Tibial nerve (tissue), 4 donors: ENCODE measurements around the gene FOXE3. TPM values are rescaled to one million over a fixed set of nuclear protein-coding genes. Genes with fewer than 3 reads are reported as not detected.

ENCODE experiments used
- DNase-seq, 2 donors: peaks; one replicate each; pipeline ENCODE4 v3.0.0-alpha.2; 2019; ENCODE audit warnings: low spot score in 2 of 2
- H3K27ac ChIP-seq, 4 donors: fragments of 200-600 bp; sonication (generic) in 3 of 4; one replicate each; pipeline ENCODE4 v1.5.1; 2017 to 2019; ENCODE audit warnings: mild to moderate bottlenecking in 1 of 4
- H3K27me3 ChIP-seq, 2 donors: fragments of 200-600 bp; sonication (generic) in 1 of 2; one replicate each; pipeline versions ENCODE4 v1.5.1 to v1.6.0; 2017 to 2019
- H3K36me3 ChIP-seq, 3 donors: fragments of 200-600 bp; sonication (generic); one replicate each; pipeline ENCODE4 v1.5.1; 2018 to 2019
- H3K4me1 ChIP-seq, 4 donors: fragments of 200-600 bp; sonication (generic) in 3 of 4; one replicate each; pipeline ENCODE4 v1.5.1; 2017 to 2019
- H3K4me3 ChIP-seq, 4 donors: fragments of 200-600 bp; sonication (generic) in 3 of 4; one replicate each; pipeline ENCODE4 v1.5.1; 2017 to 2019; ENCODE audit warnings: mild to moderate bottlenecking in 1 of 4, moderate library complexity in 1 of 4
- H3K9me3 ChIP-seq, 4 donors: fragments of 200-600 bp; sonication (generic) in 3 of 4; one replicate each; pipeline ENCODE4 v1.5.1; 2017 to 2019
- EP300 ChIP-seq, 2 donors: sonication (generic); formaldehyde crosslinking; IDR thresholded peaks; one replicate each; pipeline ENCODE4 v1.6.1; 2017; ENCODE audit warnings: antibody characterized with exemption in 2 of 2, mild to moderate bottlenecking in 1 of 2
- POLR2A ChIP-seq, 2 donors: fragments of 450-650 bp; IDR thresholded peaks; one replicate each; pipeline ENCODE4 v1.6.1; 2017; ENCODE audit warnings: antibody characterized with exemption in 2 of 2, mild to moderate bottlenecking in 2 of 2, moderate library complexity in 2 of 2
- WGBS, 2 donors: methylation state at CpG; one replicate each; pipeline ENCODE4 v1.1.5; 2018; 5-methylcytosine and 5-hydroxymethylcytosine counted together
- total RNA-seq, 4 donors: library from RNA; depleted of rRNA; stranded (reverse); fragments of >200 nt; gene quantifications; one replicate each; pipeline ENCODE4 v1.1.0, GENCODE V29; 2016
- TF ChIP-seq, protein P1 (sequence below), 5 experiments: fragments of 200-600 bp in 3 of 5; fragments of 450-650 bp in 2 of 5; sonication (generic) in 3 of 5; IDR thresholded peaks; one replicate each; pipeline ENCODE4 v1.5.1; 2016 to 2019; ENCODE audit warnings: antibody characterized with exemption in 5 of 5, mild to moderate bottlenecking in 3 of 5, moderate library complexity in 2 of 5

FOXE3 gene
- total RNA-seq, 4 donors from 2014 or later, result 0.21 to 0.98 TPM; not detected in 2

DNA sequence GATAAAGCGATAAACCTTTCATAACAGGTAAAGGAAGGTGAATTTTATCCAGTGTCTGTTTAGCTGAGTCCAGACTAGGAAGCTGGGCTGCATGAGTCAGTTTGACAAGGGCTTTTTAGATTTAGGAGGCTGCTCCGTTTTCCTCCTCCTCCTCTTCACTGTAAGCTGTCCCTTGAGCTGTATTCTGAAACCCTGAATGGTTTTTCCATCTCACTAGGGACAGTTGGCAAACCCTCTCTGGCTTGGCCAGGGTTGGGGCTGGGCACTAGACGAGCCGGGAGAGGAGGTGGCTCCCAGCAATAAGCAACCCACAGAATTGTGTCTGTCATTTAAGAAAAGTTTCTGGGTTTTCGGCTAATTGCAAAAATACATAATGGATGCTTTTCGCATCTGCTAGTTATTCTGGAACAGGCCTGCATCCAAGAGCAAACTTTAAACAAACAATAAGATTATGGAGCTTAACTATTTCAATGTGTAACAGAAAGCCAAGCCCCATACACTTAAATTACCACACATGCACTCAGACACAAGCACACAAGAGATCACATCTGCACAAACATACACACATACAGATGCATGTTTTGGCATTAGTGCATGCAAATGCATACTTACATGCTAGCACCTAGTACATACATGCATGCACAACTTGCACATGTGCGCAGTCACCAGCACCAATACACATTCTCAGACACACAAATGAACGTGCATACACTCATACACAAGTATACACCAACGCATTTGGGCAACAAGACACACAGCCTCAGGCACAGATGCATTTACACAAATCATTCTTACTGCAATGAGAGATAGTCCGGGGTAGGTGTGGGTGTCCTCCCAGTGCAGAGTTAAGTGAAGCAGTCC is 27.8 kb upstream of the FOXE3 start:
- Histone ChIP-seq H3K4me3 (no peak overlapping the region), H3K4me1 (peaks cover 0 to 16% (median 0%) of the 10 kb centered on the region in 4 donors), H3K36me3 (peaks cover 0 to 5% (median 0%) of the 10 kb centered on the region in 3 donors), H3K27ac (no peak overlapping the region), H3K27me3 (no peaks in the 10 kb centered on the region), H3K9me3 (no peaks in the 10 kb centered on the region)
- whole genome bisulfite sequencing, 2 donors, result 24 to 27% methylated on average over 10 of the region's 10 CpGs
- no peak for DNase-seq
- TF ChIP-seq, protein P1, sequence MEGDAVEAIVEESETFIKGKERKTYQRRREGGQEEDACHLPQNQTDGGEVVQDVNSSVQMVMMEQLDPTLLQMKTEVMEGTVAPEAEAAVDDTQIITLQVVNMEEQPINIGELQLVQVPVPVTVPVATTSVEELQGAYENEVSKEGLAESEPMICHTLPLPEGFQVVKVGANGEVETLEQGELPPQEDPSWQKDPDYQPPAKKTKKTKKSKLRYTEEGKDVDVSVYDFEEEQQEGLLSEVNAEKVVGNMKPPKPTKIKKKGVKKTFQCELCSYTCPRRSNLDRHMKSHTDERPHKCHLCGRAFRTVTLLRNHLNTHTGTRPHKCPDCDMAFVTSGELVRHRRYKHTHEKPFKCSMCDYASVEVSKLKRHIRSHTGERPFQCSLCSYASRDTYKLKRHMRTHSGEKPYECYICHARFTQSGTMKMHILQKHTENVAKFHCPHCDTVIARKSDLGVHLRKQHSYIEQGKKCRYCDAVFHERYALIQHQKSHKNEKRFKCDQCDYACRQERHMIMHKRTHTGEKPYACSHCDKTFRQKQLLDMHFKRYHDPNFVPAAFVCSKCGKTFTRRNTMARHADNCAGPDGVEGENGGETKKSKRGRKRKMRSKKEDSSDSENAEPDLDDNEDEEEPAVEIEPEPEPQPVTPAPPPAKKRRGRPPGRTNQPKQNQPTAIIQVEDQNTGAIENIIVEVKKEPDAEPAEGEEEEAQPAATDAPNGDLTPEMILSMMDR (IDR thresholded peaks at IDR 0.05), result no peak
- no peak for TF ChIP-seq EP300 (IDR thresholded peaks at IDR 0.05)
- TF ChIP-seq POLR2A (IDR thresholded peaks at IDR 0.05), result no peak

DNA sequence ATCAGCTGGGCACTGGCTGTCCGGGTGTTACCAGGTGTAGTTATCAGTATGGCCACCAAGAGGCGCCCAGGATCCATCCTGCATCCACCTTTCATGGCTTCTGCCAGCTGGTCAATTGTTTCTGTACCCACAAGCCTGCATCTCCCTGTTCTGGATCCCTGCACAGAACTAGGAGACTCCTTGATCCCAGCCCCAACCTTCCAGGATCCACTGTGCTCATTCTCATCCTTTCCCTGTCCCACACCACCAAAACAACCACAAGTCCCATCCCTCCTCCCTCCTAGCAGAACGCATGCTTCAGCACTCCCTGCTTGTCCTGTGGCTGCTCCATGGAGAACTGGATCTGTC is 27.2 kb upstream of the FOXE3 start:
- TF ChIP-seq EP300 (IDR thresholded peaks at IDR 0.05), result no peak
- TF ChIP-seq, protein P1 (IDR thresholded peaks at IDR 0.05), result peak; percentile 63 to 83 (median 71)
- Histone ChIP-seq H3K27ac (no peak overlapping the region), H3K9me3 (no peaks in the 10 kb centered on the region), H3K36me3 (no peaks in the 10 kb centered on the region), H3K27me3 (no peaks in the 10 kb centered on the region), H3K4me1 (peaks cover 0 to 16% (median 0%) of the 10 kb centered on the region in 4 donors), H3K4me3 (no peak overlapping the region)
- peak; percentile 49 to 67 for DNase-seq
- WGBS, 2 donors, result 19 to 24% methylated on average over 3 of the region's 3 CpGs

DNA sequence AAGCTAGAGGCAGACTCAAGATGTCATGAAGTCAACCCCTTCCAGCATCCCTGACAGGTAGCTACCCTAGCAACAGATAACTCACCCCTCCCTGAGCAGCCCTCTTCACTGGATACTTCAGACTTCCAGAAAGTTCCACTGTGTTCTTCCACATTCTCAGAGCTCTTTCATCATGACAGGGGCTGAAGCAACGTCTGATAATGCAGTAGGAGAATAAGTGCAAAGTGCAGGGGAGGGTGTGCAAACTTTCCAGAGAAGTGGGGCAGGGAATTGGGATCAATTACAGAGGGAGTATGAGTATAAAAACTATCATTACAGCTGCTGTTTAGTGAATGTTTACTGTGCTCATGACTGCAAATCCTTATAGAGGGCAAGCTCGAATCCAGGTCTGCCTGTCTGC is 26.4 kb upstream of the FOXE3 start:
- no peak overlapping the region for H3K4me3 ChIP-seq
- 32 to 56% methylated on average over 2 of the region's 2 CpGs for WGBS, 2 donors
- TF ChIP-seq, protein P1 (IDR thresholded peaks at IDR 0.05), result no peak
- TF ChIP-seq POLR2A (IDR thresholded peaks at IDR 0.05), result no peak
- no peak for TF ChIP-seq EP300 (IDR thresholded peaks at IDR 0.05)
- DNase-seq, result no peak
- no peaks in the 10 kb centered on the region for H3K27me3 ChIP-seq
- H3K4me1 ChIP-seq, result peaks cover 0 to 16% (median 0%) of the 10 kb centered on the region in 4 donors
- no peaks in the 10 kb centered on the region for H3K9me3 ChIP-seq
- H3K36me3 ChIP-seq, result no peaks in the 10 kb centered on the region
- H3K27ac ChIP-seq, result no peak overlapping the region

DNA sequence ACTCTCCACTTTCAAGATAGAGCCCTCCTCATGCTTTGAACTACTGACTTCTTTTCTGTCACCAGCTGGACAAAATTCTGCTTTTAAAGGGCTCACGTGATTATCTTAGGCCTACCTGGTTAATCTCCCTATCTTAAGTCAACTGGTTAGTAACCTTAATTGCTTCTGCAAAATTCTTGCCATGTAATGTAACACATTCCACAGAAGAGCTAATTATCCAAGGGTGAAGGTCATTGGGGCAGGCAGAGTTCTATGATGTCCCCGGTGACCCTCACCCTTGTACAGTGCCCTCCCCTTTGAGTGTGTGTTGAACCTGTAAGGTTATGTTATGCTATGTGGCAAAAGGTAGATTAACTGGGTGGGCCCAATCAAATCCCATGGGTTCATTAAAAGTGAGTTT is 25.2 kb upstream of the FOXE3 start:
- Histone ChIP-seq H3K9me3 (no peaks in the 10 kb centered on the region), H3K27ac (no peak overlapping the region), H3K27me3 (no peaks in the 10 kb centered on the region), H3K36me3 (no peaks in the 10 kb centered on the region), H3K4me1 (peaks cover 0 to 16% (median 0%) of the 10 kb centered on the region in 4 donors), H3K4me3 (no peak overlapping the region)
- no peak for DNase-seq
- TF ChIP-seq, protein P1 (IDR thresholded peaks at IDR 0.05), result no peak
- TF ChIP-seq POLR2A (IDR thresholded peaks at IDR 0.05) (no peak), EP300 (IDR thresholded peaks at IDR 0.05) (no peak)
- WGBS, 2 donors, result 42 to 86% methylated on average over 2 of the region's 2 CpGs

DNA sequence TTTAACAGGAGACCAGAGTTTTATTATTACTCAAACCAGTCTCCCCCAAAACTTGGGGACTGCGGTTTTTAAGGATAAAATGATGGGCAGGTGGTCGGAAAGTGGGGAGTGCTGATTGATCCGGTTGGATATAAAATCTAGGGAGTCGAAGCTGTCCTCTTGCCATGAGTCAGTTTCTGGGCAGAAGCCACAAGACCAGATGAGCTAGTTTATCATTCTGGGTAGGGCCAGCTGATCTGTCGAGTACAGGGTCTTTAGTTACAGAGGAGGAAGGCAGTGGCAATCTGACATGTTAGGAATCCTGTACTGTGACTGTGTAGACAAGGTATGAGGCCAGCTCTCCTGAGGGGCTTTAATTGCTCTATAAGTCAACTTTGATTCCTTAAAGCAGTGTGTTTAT is 22.9 kb upstream of the FOXE3 start:
- TF ChIP-seq EP300 (IDR thresholded peaks at IDR 0.05), result no peak
- TF ChIP-seq, protein P1 (IDR thresholded peaks at IDR 0.05), result no peak
- H3K9me3 ChIP-seq, result no peaks in the 10 kb centered on the region
- H3K4me3 ChIP-seq, result no peak overlapping the region
- no peak for DNase-seq
- no peaks in the 10 kb centered on the region for H3K27me3 ChIP-seq
- H3K4me1 ChIP-seq, result peaks cover 0 to 9% (median 0%) of the 10 kb centered on the region in 4 donors
- no peaks in the 10 kb centered on the region for H3K36me3 ChIP-seq
- no peak overlapping the region for H3K27ac ChIP-seq
- 70 to 75% methylated on average over 5 of the region's 5 CpGs for WGBS, 2 donors
